ENCODE data around the gene HCN4. TPM values are rescaled to one million over a fixed set of nuclear protein-coding genes. Genes with fewer than 3 reads are reported as not detected.

Gene HCN4
- total RNA-seq, 1 experiment from 2014 or later: 0.09 TPM

GRCh38 chr15:73354241-73354640 is 14.5 kb downstream of the HCN4 start:
- BruUV-seq (replicated peaks): no TSS peak
- TF ChIP-seq EZH2 (IDR thresholded peaks at IDR 0.05; ENCODE audit: borderline replicate concordance, low read depth, low read length, poor library complexity, severe bottlenecking) (no peak), CTCF (conservative IDR thresholded peaks at IDR 0.05; ENCODE audit: low read depth, low read length) (no peak)
- Histone ChIP-seq H3K9me3 (ENCODE audit: low read depth, low read length, poor library complexity, severe bottlenecking) (no peaks in the 10 kb centered on the region), H3K27me3 (replicated peaks; ENCODE audit: insufficient read depth, low read depth, low read length, poor library complexity) (peaks cover 57% of the 10 kb centered on the region), H3K36me3 (ENCODE audit: insufficient read depth, low read length, poor library complexity, severe bottlenecking) (no peaks in the 10 kb centered on the region), H3K27ac (ENCODE audit: low read depth, low read length, poor library complexity, severe bottlenecking) (no peak overlapping the region), H3K4me3 (ENCODE audit: low read depth, low read length, poor library complexity, severe bottlenecking) (no peak overlapping the region), H3K4me1 (ENCODE audit: insufficient read depth, low read length, poor library complexity, severe bottlenecking) (no peaks in the 10 kb centered on the region)
- intact Hi-C loops (cut with micrococcal nuclease; ENCODE audit: unreplicated experiment): no loop called here
- CTCF ChIA-PET: no interaction called here
- POLR2A ChIA-PET (ENCODE audit: low non-redundant PET): no interaction called here
- no peak for DNase-seq (ENCODE audit: low spot score)

- no peaks in the 10 kb centered on the region for H3K4me1 ChIP-seq (ENCODE audit: insufficient read depth, low read length, poor library complexity, severe bottlenecking)
- ChIA-PET POLR2A (ENCODE audit: low non-redundant PET) (no interaction called here), CTCF (interaction anchor here (0.5 kb wide), 1 partner anchor 329 kb away, joined by 3 read pairs; no protein-coding TSS in a partner anchor)
- DNase-seq (ENCODE audit: low spot score): no peak
- H3K27ac ChIP-seq (ENCODE audit: low read depth, low read length, poor library complexity, severe bottlenecking): no peak overlapping the region
- no peaks in the 10 kb centered on the region for H3K9me3 ChIP-seq (ENCODE audit: low read depth, low read length, poor library complexity, severe bottlenecking)
- H3K4me3 ChIP-seq (ENCODE audit: low read depth, low read length, poor library complexity, severe bottlenecking): no peak overlapping the region
- TF ChIP-seq EZH2 (IDR thresholded peaks at IDR 0.05; ENCODE audit: borderline replicate concordance, low read depth, low read length, poor library complexity, severe bottlenecking) (no peak), CTCF (conservative IDR thresholded peaks at IDR 0.05; ENCODE audit: low read depth, low read length) (no peak)
- no peaks in the 10 kb centered on the region for H3K36me3 ChIP-seq (ENCODE audit: insufficient read depth, low read length, poor library complexity, severe bottlenecking)
- no TSS peak for BruUV-seq (replicated peaks)
- intact Hi-C loops (cut with micrococcal nuclease; ENCODE audit: unreplicated experiment): no loop called here
- H3K27me3 ChIP-seq (replicated peaks; ENCODE audit: insufficient read depth, low read depth, low read length, poor library complexity): peaks cover 52% of the 10 kb centered on the region
Measured at GRCh38 chr15:73353734-73354133, 15.0 kb downstream of the HCN4 start.

GRCh38 chr15:73352082-73352481 is 16.7 kb downstream of the HCN4 start:
- H3K36me3 ChIP-seq (ENCODE audit: insufficient read depth, low read length, poor library complexity, severe bottlenecking): no peaks in the 10 kb centered on the region
- H3K27me3 ChIP-seq (replicated peaks; ENCODE audit: insufficient read depth, low read depth, low read length, poor library complexity): peaks cover 43% of the 10 kb centered on the region
- no peaks in the 10 kb centered on the region for H3K4me1 ChIP-seq (ENCODE audit: insufficient read depth, low read length, poor library complexity, severe bottlenecking)
- TF ChIP-seq CTCF (conservative IDR thresholded peaks at IDR 0.05; ENCODE audit: low read depth, low read length): no peak
- intact Hi-C loops (cut with micrococcal nuclease; ENCODE audit: unreplicated experiment): no loop called here
- CTCF ChIA-PET: no interaction called here
- H3K4me3 ChIP-seq (ENCODE audit: low read depth, low read length, poor library complexity, severe bottlenecking): no peak overlapping the region
- DNase-seq (ENCODE audit: low spot score): no peak
- BruUV-seq (replicated peaks): no TSS peak
- POLR2A ChIA-PET (ENCODE audit: low non-redundant PET): no interaction called here
- H3K9me3 ChIP-seq (ENCODE audit: low read depth, low read length, poor library complexity, severe bottlenecking): no peaks in the 10 kb centered on the region
- H3K27ac ChIP-seq (ENCODE audit: low read depth, low read length, poor library complexity, severe bottlenecking): no peak overlapping the region

Data from A673 (cell line).